HCT116 (cell line): ENCODE data around the gene SLC4A5. TPM values are rescaled to one million over a fixed set of nuclear protein-coding genes. Genes with fewer than 3 reads are reported as not detected.

ENCODE experiments used
- ATAC-seq: fragments of 200-7000 bp; cut with Tn5 transposase; 2 replicates; pipeline ENCODE4 v1.9.1; 2020; ENCODE audit warnings: mild to moderate bottlenecking, moderate library complexity
- BruUV-seq: library from RNA; stranded (reverse); fragments of 400-500 nt; replicated peaks from 2 replicates; lab custom pipeline; 2021; lab: Mats Ljungman, UMichigan
- CTCF ChIA-PET: fragments of 300-600 bp; sonication (Branson Sonifier 250); formaldehyde crosslinking; loops from one replicate; lab custom pipeline; 2021; ENCODE audit warnings: antibody characterized with exemption; lab: Charles Lee
- POLR2A ChIA-PET: fragments of 300-600, 350-600 bp; sonication (Branson Sonifier 250); formaldehyde crosslinking; loops from one replicate; lab custom pipeline; 2021; ENCODE audit warnings: antibody characterized with exemption; lab: Charles Lee
- RAD21 ChIA-PET, 2 experiments: fragments of 300-600 bp; sonication (Branson Sonifier 250); formaldehyde crosslinking; loops; one replicate each; lab custom pipeline; 2023; ENCODE audit warnings: low total read pairs in 2 of 2; ENCODE audit not compliant: uncharacterized antibody in 2 of 2, unreplicated experiment in 2 of 2, low non-redundant PET in 1 of 2; lab: Charles Lee
- DNase-seq: peaks from one replicate; pipeline ENCODE4 v3.0.0-alpha.2; 2010; ENCODE audit warnings: low read depth, low spot score
- H2AFZ ChIP-seq: fragments of 200-600 bp; shearing (Covaris generic), sonication (generic); 2 replicates; pipeline ENCODE4 v1.6.1; 2017; ENCODE audit warnings: low read depth, mixed run types, mixed read lengths, antibody characterized with exemption, low read length; ENCODE audit not compliant: poor library complexity, severe bottlenecking
- H3K27ac ChIP-seq: 2 replicates; pipeline ENCODE4 v1.5.1; 2012; ENCODE audit warnings: low read depth, low read length
- H3K27me3 ChIP-seq: fragments of 200-600 bp; sonication (generic); 2 replicates; pipeline ENCODE4 v1.6.1; 2016; ENCODE audit warnings: mixed run types, low read length, mixed read lengths; ENCODE audit not compliant: insufficient read depth
- H3K36me3 ChIP-seq, 2 experiments: fragments of 200-500 bp in 1 of 2; fragments of 200-600 bp in 1 of 2; sonication (Bioruptor generic) in 1 of 2; sonication (generic) in 1 of 2; 2 replicates each; pipeline versions ENCODE4 v1.5.1 to v1.6.1; 2014 to 2016; ENCODE audit warnings: low read length in 2 of 2, inconsistent platforms in 1 of 2, mixed read lengths in 1 of 2, mixed run types in 1 of 2; ENCODE audit not compliant: insufficient read depth in 2 of 2, control insufficient read depth in 1 of 2
- H3K4me1 ChIP-seq, 2 experiments: fragments of 200-600 bp in 1 of 2; sonication (generic) in 1 of 2; 2 replicates each; pipeline versions ENCODE4 v1.5.1 to v1.6.1; 2012 to 2017; ENCODE audit warnings: low read length in 2 of 2, inconsistent platforms in 1 of 2, mild to moderate bottlenecking in 1 of 2, mixed read lengths in 1 of 2, mixed run types in 1 of 2, moderate library complexity in 1 of 2; ENCODE audit not compliant: insufficient read depth in 2 of 2, control insufficient read depth in 1 of 2
- H3K4me2 ChIP-seq: fragments of 200-600 bp; sonication (generic); 2 replicates; pipeline ENCODE4 v1.6.1; 2017; ENCODE audit warnings: mixed run types, low read length, mixed read lengths
- H3K4me3 ChIP-seq, 2 experiments: fragments of 200-600 bp in 1 of 2; sonication (generic) in 1 of 2; replicated peaks in 1 of 2; 2 replicates each; pipeline ENCODE4 v1.5.1; 2011 to 2016; ENCODE audit warnings: low read length in 2 of 2, control low read depth in 1 of 2, low read depth in 1 of 2, mild to moderate bottlenecking in 1 of 2, mixed read lengths in 1 of 2, mixed run types in 1 of 2
- H3K79me2 ChIP-seq: fragments of 200-600 bp; sonication (generic); 2 replicates; pipeline ENCODE4 v1.6.1; 2017; ENCODE audit warnings: mild to moderate bottlenecking, mixed run types, low read length, moderate library complexity, mixed read lengths; ENCODE audit not compliant: insufficient read depth
- H3K9ac ChIP-seq: fragments of 200-600 bp; sonication (generic); 2 replicates; pipeline ENCODE4 v1.6.1; 2016; ENCODE audit warnings: low read length, mixed read lengths
- H3K9me2 ChIP-seq: fragments of 200-600 bp; sonication (generic), shearing (Covaris generic); 2 replicates; pipeline ENCODE4 v1.6.1; 2017; ENCODE audit warnings: mixed run types, mild to moderate bottlenecking, moderate library complexity; ENCODE audit not compliant: insufficient read depth
- H3K9me3 ChIP-seq, 2 experiments: fragments of 200-500 bp in 1 of 2; fragments of 200-600 bp in 1 of 2; sonication (Bioruptor generic) in 1 of 2; sonication (generic) in 1 of 2; 2 replicates each; pipeline ENCODE4 v1.6.1; 2014 to 2017; ENCODE audit warnings: low read length in 2 of 2, mixed read lengths in 2 of 2, inconsistent platforms in 1 of 2, low read depth in 1 of 2, mild to moderate bottlenecking in 1 of 2, mixed run types in 1 of 2, moderate library complexity in 1 of 2; ENCODE audit not compliant: control insufficient read depth in 1 of 2, insufficient read depth in 1 of 2
- H4K20me1 ChIP-seq: fragments of 200-600 bp; sonication (generic), shearing (Covaris generic); 2 replicates; pipeline ENCODE4 v1.6.1; 2017; ENCODE audit warnings: mixed run types, mild to moderate bottlenecking, moderate library complexity; ENCODE audit not compliant: insufficient read depth
- CBX3 ChIP-seq: IDR thresholded peaks from 2 replicates; pipeline ENCODE4 v1.6.1; 2012; ENCODE audit warnings: low read depth
- CEBPB ChIP-seq: IDR thresholded peaks from 2 replicates; pipeline ENCODE4 v1.6.1; 2012; ENCODE audit warnings: low read depth
- EGR1 ChIP-seq: IDR thresholded peaks from 2 replicates; pipeline ENCODE4 v1.6.1; 2012; ENCODE audit warnings: low read depth
- ELF1 ChIP-seq: IDR thresholded peaks from 2 replicates; pipeline ENCODE4 v1.6.1; 2012; ENCODE audit warnings: low read depth, borderline replicate concordance
- EZH2phosphoT487 ChIP-seq: fragments of 200-600 bp; IDR thresholded peaks from 2 replicates; pipeline ENCODE4 v1.6.1; 2018; ENCODE audit warnings: antibody characterized with exemption, borderline replicate concordance
- FOSL1 ChIP-seq: IDR thresholded peaks from 2 replicates; pipeline ENCODE4 v1.6.1; 2012; ENCODE audit warnings: low read depth
- JUND ChIP-seq: IDR thresholded peaks from 2 replicates; pipeline ENCODE4 v1.6.1; 2012
- POLR2A ChIP-seq: IDR thresholded peaks from 2 replicates; pipeline ENCODE4 v1.7.0; 2011; ENCODE audit warnings: borderline replicate concordance; ENCODE audit not compliant: insufficient read depth, insufficient read length; ENCODE audit errors: extremely low read depth
- RAD21 ChIP-seq: IDR thresholded peaks from 2 replicates; pipeline ENCODE4 v1.6.1; 2012; ENCODE audit warnings: low read depth, mild to moderate bottlenecking
- SIN3A ChIP-seq: IDR thresholded peaks from 2 replicates; pipeline ENCODE4 v1.6.1; 2012; ENCODE audit warnings: low read depth
- SP1 ChIP-seq: IDR thresholded peaks from 2 replicates; pipeline ENCODE4 v1.6.1; 2012; ENCODE audit warnings: low read depth
- SRF ChIP-seq: IDR thresholded peaks from 2 replicates; pipeline ENCODE4 v1.6.1; 2012; ENCODE audit warnings: low read depth
- TCF7L2 ChIP-seq: IDR thresholded peaks from 2 replicates; pipeline ENCODE4 v1.7.0; 2011; ENCODE audit warnings: borderline replicate concordance, inconsistent platforms; ENCODE audit not compliant: insufficient read depth, insufficient read length; ENCODE audit errors: extremely low read depth
- YY1 ChIP-seq: IDR thresholded peaks from 2 replicates; pipeline ENCODE4 v1.6.1; 2011; ENCODE audit warnings: low read length, low read depth, moderate library complexity, mild to moderate bottlenecking; ENCODE audit not compliant: insufficient replicate concordance; ENCODE audit errors: extremely low read depth
- ZFX ChIP-seq: fragments of 450-650 bp; IDR thresholded peaks from 2 replicates; pipeline ENCODE4 v1.6.1; 2017
- ZNF274 ChIP-seq: fragments of 200-500 bp; sonication (Bioruptor generic); IDR thresholded peaks from 2 replicates; pipeline ENCODE4 v1.6.1; 2014; ENCODE audit warnings: mild to moderate bottlenecking, low read depth, low read length, inconsistent platforms
- intact Hi-C: fragments of 100-400 bp; cut with micrococcal nuclease; formaldehyde crosslinking; loops from 2 replicates; pipeline ENCODE4 v1.10.0; 2022
- total RNA-seq: library from RNA; stranded (reverse); gene quantifications from one replicate; pipeline ENCODE4 v1.2.1, GENCODE V29; 2021; ENCODE audit not compliant: unreplicated experiment
- TF ChIP-seq, protein P1 (sequence below), 3 experiments: fragments of 200-600 bp in 1 of 3; sonication (generic) in 1 of 3; IDR thresholded peaks in 2 of 3; conservative IDR thresholded peaks in 1 of 3; 2 replicates each; pipeline ENCODE4 v1.5.1; 2012 to 2017; ENCODE audit warnings: low read depth in 2 of 3, low read length in 2 of 3, antibody characterized with exemption in 1 of 3, borderline replicate concordance in 1 of 3, control low read depth in 1 of 3, mild to moderate bottlenecking in 1 of 3, mixed read lengths in 1 of 3, mixed run types in 1 of 3, moderate library complexity in 1 of 3; ENCODE audit not compliant: insufficient read depth in 1 of 3
- TF ChIP-seq, protein P2 (sequence below): IDR thresholded peaks from 2 replicates; pipeline ENCODE4 v1.6.1; 2012; ENCODE audit warnings: low read depth

Gene SLC4A5
- total RNA-seq, 1 experiment from 2014 or later: 0.91 TPM

DNA sequence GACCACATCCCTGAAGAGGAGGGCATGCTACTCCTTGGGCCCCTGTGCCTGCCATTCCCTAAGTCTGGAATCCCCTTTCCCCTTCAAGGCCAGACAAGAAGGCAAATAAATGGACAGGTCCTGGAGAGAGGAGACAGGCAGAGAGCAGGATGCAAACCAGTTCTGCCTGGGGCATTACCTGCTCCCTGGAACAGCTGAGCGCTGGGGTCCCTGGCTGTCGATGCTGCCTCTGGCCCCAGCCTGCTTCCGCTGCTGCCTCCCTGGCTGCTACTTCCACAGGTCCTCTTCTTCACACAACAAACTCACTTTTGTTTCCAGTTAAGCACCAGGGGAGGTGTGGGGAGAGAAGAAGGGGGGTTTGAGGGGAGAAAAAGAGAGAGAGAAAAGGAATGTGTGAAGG is 53.1 kb downstream of the SLC4A5 start:
- ChIA-PET RAD21 (no interaction called here), CTCF (no interaction called here), POLR2A (no interaction called here)
- no peak for TF ChIP-seq RAD21
- no peak for TF ChIP-seq ZFX
- no peak for TF ChIP-seq SRF
- no peak for TF ChIP-seq ELF1
- TF ChIP-seq JUND: no peak
- no peak for TF ChIP-seq EZH2phosphoT487
- no peak for TF ChIP-seq TCF7L2
- TF ChIP-seq YY1: no peak
- no peaks in the 10 kb centered on the region for H3K9me2 ChIP-seq
- H3K4me3 ChIP-seq: no peak overlapping the region
- no peaks in the 10 kb centered on the region for H3K79me2 ChIP-seq
- H3K9ac ChIP-seq: no peak overlapping the region
- no peaks in the 10 kb centered on the region for H3K9me3 ChIP-seq
- H3K36me3 ChIP-seq: no peaks in the 10 kb centered on the region
- H3K27me3 ChIP-seq: no peaks in the 10 kb centered on the region
- no peak overlapping the region for H3K27ac ChIP-seq
- H4K20me1 ChIP-seq: no peaks in the 10 kb centered on the region
- no peak overlapping the region for H3K4me2 ChIP-seq
- intact Hi-C loops: no loop called here
- no peak for DNase-seq
- BruUV-seq: no TSS peak
- no peaks in the 10 kb centered on the region for H3K4me1 ChIP-seq
- ATAC-seq: no peak
- no peak overlapping the region for H2AFZ ChIP-seq

DNA sequence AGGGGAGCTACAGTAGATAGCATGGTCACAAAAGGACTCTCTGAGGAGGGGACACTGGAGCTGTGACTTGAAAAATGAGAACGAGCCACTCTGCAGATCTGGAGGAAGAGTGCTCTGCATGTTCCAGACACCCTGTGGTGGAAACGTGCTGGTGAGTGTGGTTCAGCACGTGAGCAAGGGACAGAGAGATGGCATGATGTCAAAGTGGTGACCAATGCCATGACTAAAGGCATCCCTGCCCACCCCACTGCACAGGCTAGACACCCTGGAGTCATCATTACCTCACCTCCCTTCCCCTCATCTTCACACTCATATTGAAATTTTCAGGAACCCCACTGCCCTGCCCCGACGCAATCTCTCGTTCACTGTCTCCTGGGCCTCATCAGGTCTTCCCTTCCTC is 56.5 kb downstream of the SLC4A5 start:
- RAD21 ChIA-PET: no interaction called here
- CTCF ChIA-PET: interaction anchor here (2.1 kb wide), 1 partner anchor 48 kb away, joined by 5 read pairs; no protein-coding TSS in a partner anchor
- H2AFZ ChIP-seq: no peak overlapping the region

More for the DNA sequence above, 56.5 kb downstream of the SLC4A5 start:
- H4K20me1 ChIP-seq: no peaks in the 10 kb centered on the region
- H3K36me3 ChIP-seq: no peaks in the 10 kb centered on the region
- ATAC-seq: no peak
- H3K4me1 ChIP-seq: no peaks in the 10 kb centered on the region
- H3K4me3 ChIP-seq: no peak overlapping the region
- no TSS peak for BruUV-seq
- H3K27me3 ChIP-seq: no peaks in the 10 kb centered on the region
- no peaks in the 10 kb centered on the region for H3K9me2 ChIP-seq
- TF ChIP-seq ZNF274 (no peak), POLR2A (no peak), JUND (no peak), RAD21 (no peak), CEBPB (no peak), SIN3A (no peak), ZFX (no peak), YY1 (no peak), ELF1 (no peak), FOSL1 (no peak), EGR1 (no peak), CBX3 (no peak), SP1 (no peak)
- TF ChIP-seq, protein P1, sequence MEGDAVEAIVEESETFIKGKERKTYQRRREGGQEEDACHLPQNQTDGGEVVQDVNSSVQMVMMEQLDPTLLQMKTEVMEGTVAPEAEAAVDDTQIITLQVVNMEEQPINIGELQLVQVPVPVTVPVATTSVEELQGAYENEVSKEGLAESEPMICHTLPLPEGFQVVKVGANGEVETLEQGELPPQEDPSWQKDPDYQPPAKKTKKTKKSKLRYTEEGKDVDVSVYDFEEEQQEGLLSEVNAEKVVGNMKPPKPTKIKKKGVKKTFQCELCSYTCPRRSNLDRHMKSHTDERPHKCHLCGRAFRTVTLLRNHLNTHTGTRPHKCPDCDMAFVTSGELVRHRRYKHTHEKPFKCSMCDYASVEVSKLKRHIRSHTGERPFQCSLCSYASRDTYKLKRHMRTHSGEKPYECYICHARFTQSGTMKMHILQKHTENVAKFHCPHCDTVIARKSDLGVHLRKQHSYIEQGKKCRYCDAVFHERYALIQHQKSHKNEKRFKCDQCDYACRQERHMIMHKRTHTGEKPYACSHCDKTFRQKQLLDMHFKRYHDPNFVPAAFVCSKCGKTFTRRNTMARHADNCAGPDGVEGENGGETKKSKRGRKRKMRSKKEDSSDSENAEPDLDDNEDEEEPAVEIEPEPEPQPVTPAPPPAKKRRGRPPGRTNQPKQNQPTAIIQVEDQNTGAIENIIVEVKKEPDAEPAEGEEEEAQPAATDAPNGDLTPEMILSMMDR (IDR thresholded peaks at IDR 0.05 in 2 of 3, conservative IDR thresholded peaks at IDR 0.05 in 1 of 3; ENCODE audit: borderline replicate concordance in 1 of 3, insufficient read depth in 1 of 3, low read depth in 2 of 3, low read length in 2 of 3): no peak
- TF ChIP-seq, protein P2, sequence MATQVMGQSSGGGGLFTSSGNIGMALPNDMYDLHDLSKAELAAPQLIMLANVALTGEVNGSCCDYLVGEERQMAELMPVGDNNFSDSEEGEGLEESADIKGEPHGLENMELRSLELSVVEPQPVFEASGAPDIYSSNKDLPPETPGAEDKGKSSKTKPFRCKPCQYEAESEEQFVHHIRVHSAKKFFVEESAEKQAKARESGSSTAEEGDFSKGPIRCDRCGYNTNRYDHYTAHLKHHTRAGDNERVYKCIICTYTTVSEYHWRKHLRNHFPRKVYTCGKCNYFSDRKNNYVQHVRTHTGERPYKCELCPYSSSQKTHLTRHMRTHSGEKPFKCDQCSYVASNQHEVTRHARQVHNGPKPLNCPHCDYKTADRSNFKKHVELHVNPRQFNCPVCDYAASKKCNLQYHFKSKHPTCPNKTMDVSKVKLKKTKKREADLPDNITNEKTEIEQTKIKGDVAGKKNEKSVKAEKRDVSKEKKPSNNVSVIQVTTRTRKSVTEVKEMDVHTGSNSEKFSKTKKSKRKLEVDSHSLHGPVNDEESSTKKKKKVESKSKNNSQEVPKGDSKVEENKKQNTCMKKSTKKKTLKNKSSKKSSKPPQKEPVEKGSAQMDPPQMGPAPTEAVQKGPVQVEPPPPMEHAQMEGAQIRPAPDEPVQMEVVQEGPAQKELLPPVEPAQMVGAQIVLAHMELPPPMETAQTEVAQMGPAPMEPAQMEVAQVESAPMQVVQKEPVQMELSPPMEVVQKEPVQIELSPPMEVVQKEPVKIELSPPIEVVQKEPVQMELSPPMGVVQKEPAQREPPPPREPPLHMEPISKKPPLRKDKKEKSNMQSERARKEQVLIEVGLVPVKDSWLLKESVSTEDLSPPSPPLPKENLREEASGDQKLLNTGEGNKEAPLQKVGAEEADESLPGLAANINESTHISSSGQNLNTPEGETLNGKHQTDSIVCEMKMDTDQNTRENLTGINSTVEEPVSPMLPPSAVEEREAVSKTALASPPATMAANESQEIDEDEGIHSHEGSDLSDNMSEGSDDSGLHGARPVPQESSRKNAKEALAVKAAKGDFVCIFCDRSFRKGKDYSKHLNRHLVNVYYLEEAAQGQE: no peak
- DNase-seq: no peak
- intact Hi-C loops: no loop called here
- POLR2A ChIA-PET: no interaction called here
- H3K9me3 ChIP-seq: no peaks in the 10 kb centered on the region
- H3K79me2 ChIP-seq: no peaks in the 10 kb centered on the region
- H3K4me2 ChIP-seq: no peak overlapping the region
- H3K27ac ChIP-seq: no peak overlapping the region
- H3K9ac ChIP-seq: no peak overlapping the region
